ENCODE measurements around the gene TXNDC15.
"Not testable (repeated sequence)": the region's sequence is repeated elsewhere in the genome, so short reads cannot be mapped to it uniquely, and the experiment has no call there.

Gene TXNDC15

GRCh38 chr5:134878403-134878802 lies 4.2 kb downstream of the TXNDC15 start:
- no peak for DNase-seq

DNA sequence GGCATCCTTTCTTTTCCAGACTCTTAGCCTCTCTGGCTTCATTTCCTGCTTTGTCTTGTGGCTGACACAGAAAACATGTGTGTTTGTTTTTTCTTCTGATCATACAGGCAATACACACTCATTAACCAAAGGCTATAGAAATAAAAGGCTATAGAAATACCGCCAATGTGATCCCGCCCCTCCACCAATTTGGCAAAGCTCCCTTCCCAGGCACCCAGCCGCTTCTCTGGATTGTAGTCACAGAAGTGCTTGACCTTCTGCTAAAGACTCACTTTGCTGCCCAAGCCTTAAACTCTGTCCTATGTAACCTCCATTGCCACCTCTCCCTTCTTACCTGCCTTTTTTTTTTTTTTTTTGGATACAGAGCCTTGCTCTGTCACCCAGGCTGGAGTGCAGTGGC lies 5.3 kb downstream of the TXNDC15 start:
- DNase-seq = no peak

DNA sequence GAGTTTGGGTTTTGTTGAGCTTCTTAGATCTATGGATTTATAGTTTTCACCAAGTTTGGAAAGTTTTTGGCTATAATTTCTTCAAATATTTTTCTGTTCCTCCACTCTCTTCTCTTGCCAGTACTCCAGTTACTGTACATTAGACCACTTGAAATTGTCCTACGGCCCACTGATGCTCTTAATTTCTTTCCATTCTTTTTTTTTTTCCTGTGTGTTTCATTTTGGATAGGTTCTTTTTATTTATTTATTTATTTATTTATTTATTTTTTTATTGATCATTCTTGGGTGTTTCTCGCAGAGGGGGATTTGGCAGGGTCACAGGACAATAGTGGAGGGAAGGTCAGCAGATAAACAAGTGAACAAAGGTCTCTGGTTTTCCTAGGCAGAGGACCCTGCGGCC lies 6.8 kb downstream of the TXNDC15 start:
- DNase-seq = not testable (repeated sequence)

- not testable (repeated sequence) for DNase-seq
These were observed 7.5 kb downstream of the TXNDC15 start for GRCh38 chr5:134881711-134882110.

GRCh38 chr5:134887593-134888159 lies 13.5 kb downstream of the TXNDC15 start:
- DNase-seq = no peak

DNA sequence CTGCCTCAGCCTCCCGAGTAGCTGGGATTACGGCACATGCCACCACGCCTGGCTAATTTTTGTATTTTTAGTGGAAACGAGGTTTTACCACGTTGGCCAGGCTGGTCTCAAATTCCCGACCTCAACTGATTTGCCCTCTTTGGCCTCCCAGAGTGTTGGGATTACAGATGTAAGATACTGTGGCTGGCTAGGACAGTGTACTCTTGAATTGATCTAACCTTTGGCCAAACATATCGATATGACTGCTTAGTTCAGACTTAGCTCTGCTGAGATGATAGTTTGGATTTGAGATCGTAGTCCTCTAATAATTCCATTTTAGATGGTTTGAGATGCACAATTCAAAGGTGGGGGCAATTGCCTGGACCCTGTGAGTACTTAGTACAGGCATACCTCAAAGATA lies 15.2 kb downstream of the TXNDC15 start:
- DNase-seq = no peak

GRCh38 chr5:134891473-134891872 lies 17.3 kb downstream of the TXNDC15 start:
- no peak for DNase-seq

DNA sequence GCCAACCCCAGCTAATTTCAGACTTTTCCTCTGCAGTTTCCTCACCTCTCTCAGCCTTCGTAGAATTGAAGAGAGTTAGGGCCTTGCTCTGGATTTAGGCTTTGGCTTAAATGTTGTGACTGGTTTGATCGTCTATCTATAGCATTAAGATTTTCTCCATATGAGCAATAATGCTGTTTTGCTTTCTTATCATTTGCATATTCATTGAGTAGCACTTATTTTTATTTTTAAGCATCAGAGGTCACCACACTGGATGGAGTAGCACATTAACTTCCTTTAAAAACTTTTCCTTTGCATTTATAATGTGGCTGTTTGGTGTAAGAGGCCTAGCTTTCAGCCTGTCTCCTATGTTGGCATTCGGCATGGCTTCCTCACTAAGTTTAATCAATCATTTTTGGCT lies 18.1 kb downstream of the TXNDC15 start:
- no peak for DNase-seq

DNA sequence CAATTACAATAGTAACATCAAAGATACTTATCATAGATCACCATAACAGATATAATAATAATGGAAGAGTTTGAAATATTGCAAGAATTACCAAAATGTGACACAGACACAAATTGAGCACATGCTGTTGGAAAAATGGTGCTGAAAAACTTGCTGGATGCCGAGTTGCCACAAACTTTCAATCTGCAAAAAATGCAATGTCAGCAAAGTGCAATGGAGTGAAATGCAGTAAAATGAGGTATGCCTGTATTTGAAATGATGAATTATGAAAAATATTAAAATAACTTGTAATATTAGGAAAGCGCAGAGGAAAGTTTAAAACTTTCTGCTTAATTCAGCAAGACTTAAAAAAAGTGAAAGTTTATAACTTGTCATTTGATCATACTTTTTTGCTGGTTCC lies 18.8 kb downstream of the TXNDC15 start:
- DNase-seq = no peak

GRCh38 chr5:134893748-134894505 lies 19.8 kb downstream of the TXNDC15 start:
- no peak for DNase-seq

DNA sequence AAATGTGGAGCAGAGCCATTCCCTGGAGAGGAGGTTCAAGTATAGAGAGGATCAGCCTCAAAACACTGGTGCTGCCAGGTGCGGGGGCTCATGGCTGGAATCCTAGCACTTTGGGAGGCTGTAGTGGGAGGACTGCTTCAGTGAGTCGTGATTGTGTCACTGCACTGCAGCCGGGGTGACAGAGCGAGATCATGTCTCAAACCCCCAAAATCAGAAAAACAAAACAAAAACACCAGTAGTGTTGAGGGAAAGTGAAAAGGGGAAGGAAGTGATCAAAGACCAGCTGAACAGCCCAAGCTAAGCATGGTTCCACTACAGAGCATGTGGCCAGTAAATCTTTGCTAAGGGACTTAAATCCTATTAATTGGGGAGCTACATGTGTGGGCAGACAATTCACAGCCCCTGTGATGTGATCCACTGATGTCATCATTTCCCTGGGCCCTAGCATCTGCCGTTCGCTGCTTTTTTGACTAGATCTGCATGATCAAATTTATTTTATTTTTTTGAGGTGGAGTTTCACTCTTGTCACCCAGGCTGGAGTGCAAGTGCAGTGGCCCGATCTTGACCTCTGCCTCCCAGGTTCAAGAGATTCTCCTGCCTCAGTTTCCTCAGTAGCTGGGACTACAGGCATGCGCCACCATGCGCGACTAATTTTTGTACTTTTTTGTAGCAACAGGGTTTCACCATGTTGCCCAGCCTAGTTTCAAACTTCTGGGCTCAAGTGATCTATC lies 28.1 kb downstream of the TXNDC15 start:
- no peak for DNase-seq

GRCh38 chr5:134904610-134905245 lies 30.6 kb downstream of the TXNDC15 start, which contains the start of gene PCBD2:
Gene PCBD2, plus strand, starts transcription at chr5:134905131. Its CDS starts 9 bp downstream, at chr5:134905140.
- DNase-seq = peak; percentile 97

DNA sequence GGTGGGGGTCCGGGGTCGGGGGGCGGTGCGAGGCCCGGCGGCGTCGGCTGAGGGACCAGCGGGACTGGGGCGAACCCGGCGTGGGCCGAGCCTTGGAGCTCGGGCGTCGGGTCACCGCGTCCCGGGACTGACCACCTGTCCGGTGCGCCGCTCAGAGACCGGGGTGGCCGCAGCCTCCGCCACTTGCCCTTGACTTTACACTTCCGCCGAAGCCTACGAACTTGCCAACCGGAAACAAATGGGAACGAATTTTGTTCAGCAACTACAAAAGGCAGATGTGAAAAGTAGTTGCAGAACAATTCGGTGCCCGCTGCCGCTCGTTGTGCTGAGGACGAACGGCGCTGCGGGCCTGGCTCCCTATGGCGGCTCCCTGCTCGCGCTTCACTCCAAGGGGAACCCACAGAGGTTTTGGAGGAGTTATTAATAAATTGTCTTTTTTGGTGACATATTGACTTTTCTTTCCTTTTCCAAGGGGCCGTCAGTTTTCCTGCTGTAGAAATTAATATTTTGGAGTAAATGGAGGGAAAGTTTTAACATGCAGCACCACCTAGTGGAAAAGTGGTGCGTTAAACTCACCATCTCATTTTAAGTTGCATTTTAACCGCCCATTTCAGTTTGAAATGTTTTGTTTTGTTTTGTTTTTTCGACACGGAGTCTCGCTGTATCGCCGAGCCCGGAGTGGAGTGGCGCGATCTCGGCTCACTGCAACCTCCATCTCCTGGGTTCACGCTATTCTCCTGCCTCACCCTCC lies 31.2 kb downstream of the TXNDC15 start:
- DNase-seq = peak; percentile 86

DNA sequence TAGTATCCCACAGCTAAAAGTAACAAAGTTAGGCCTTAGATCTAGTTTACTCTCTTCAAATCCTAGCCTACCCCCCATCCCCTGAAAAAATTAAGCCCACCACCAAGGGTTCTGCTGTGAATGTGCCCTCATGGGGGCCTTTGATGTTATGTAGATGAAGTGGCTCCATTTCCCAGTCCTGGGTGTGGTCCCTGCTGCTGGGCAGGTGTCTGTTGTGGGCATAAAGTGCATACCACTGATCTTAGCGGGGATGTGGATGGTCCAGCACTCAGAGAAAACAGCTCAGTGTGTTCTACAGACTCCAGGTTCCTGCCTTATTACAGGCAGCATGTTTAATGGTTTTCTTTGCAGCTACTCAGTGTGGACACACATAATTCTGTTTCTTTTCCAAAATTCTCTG lies 32.6 kb downstream of the TXNDC15 start:
- no peak for DNase-seq

- not testable (repeated sequence) for DNase-seq
These were observed 36.6 kb downstream of the TXNDC15 start for GRCh38 chr5:134910752-134911151.

- DNase-seq = no peak
These were observed 37.4 kb downstream of the TXNDC15 start for GRCh38 chr5:134911285-134912206.

GRCh38 chr5:134913254-134913653 lies 39.1 kb downstream of the TXNDC15 start:
- no peak for DNase-seq

DNA sequence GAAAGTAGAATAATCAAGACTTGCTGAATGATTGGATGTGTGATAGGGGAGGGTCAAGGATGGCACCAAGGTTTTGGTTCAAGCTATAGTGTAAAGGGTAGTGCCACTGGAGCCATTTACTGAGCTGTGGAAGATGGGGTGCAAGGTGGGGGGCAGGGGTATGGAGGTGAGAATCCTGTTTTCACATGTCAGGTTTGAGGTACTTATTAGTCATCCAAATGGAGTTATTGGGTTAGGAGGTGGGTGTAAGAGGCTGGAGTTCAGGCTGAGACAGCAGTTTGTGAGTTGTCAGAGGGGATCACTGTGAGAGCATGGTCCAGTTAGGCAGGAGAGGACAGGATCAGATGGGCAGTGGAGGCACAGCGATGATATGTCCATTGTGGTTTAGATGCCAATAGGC lies 39.6 kb downstream of the TXNDC15 start:
- DNase-seq = no peak

GRCh38 chr5:134917070-134917815 lies 43.1 kb downstream of the TXNDC15 start:
- no peak for DNase-seq

- no peak for DNase-seq
These were observed 44.7 kb downstream of the TXNDC15 start for GRCh38 chr5:134918861-134919260.

All from activated effector memory CD4-positive, alpha-beta T cell treated with anti-CD3 and anti-CD28 coated beads, Interleukin-2, amount 50 U/mL, for 16 hours (primary cell).